ENCODE results near the gene RBMY1D.
"Not testable (repeated sequence)": the region's sequence is repeated elsewhere in the genome, so short reads cannot be mapped to it uniquely, and the experiment has no call there.

RBMY1D gene

GRCh38 chrY:21894426-21894825 is at the start of gene RBMY1D:
TSS of gene RBMY1D (minus strand) at chrY:21894526. CDS start at chrY:21892513, 2,013 bp downstream.
- not testable (repeated sequence) for DNase-seq (ENCODE audit: low spot score)

- not testable (repeated sequence) for DNase-seq (ENCODE audit: low spot score)
These were observed 23.6 kb upstream of the RBMY1D start, which contains the start of gene RBMY1E for GRCh38 chrY:21917932-21918331. TSS of gene RBMY1E (minus strand) at chrY:21918032. CDS start at chrY:21916054, 1,978 bp downstream.

GRCh38 chrY:21869407-21870076 is 24.8 kb downstream of the RBMY1D start:
- not testable (repeated sequence) for DNase-seq (ENCODE audit: low spot score)

GRCh38 chrY:21845481-21845880 is 48.8 kb downstream of the RBMY1D start:
- DNase-seq (ENCODE audit: low spot score) = no peak

GRCh38 chrY:21842090-21842489 is 52.2 kb downstream of the RBMY1D start:
- no peak for DNase-seq (ENCODE audit: low spot score)

- no peak for DNase-seq (ENCODE audit: low spot score)
These were observed 54.8 kb downstream of the RBMY1D start for GRCh38 chrY:21839489-21839888.

GRCh38 chrY:21836343-21836742 is 58.0 kb downstream of the RBMY1D start:
- DNase-seq (ENCODE audit: low spot score) = no peak

- DNase-seq (ENCODE audit: low spot score) = no peak
These were observed 59.3 kb downstream of the RBMY1D start for GRCh38 chrY:21835052-21835451.

Data from GM03348 (cell line).